Right atrium auricular region (tissue), 2 donors: ENCODE data around the gene GTSE1. TPM values are rescaled to one million over a fixed set of nuclear protein-coding genes. Genes with fewer than 3 reads are reported as not detected.

ENCODE experiments used
- DNase-seq: peaks from one replicate; pipeline ENCODE4 v3.0.0-alpha.2; 2019; ENCODE audit warnings: low spot score
- H3K27ac ChIP-seq, 2 donors: fragments of 200-600 bp; sonication (generic); 1 replicate in 1 of 2; 2 replicates in 1 of 2; pipeline ENCODE4 v1.5.1; 2016 to 2019
- H3K27me3 ChIP-seq, 2 donors: fragments of 200-600 bp; sonication (generic); one replicate each; pipeline versions ENCODE4 v1.5.1 to v1.6.0; 2017 to 2019
- H3K36me3 ChIP-seq: fragments of 200-600 bp; sonication (generic); one replicate; pipeline ENCODE4 v1.5.1; 2016
- H3K4me1 ChIP-seq, 2 donors: fragments of 200-600 bp; sonication (generic); one replicate each; pipeline versions ENCODE4 v1.5.1 to v1.6.0; 2017 to 2019
- H3K4me3 ChIP-seq, 2 donors: fragments of 200-600 bp; sonication (generic); 1 replicate in 1 of 2; 2 replicates in 1 of 2; pipeline ENCODE4 v1.5.1; 2017 to 2019; ENCODE audit warnings: mild to moderate bottlenecking in 1 of 2, moderate library complexity in 1 of 2
- H3K9me3 ChIP-seq, 2 donors: fragments of 200-600 bp; sonication (generic); one replicate each; pipeline ENCODE4 v1.5.1; 2019
- total RNA-seq, 2 donors: library from RNA; depleted of rRNA; stranded (reverse); fragments of >200 nt; gene quantifications; one replicate each; pipeline ENCODE4 v1.1.0, GENCODE V29; 2016
- TF ChIP-seq, protein P1 (sequence below), 2 donors: fragments of 200-600 bp; sonication (generic); IDR thresholded peaks; one replicate each; pipeline ENCODE4 v1.5.1; 2019; ENCODE audit warnings: antibody characterized with exemption in 2 of 2

GTSE1 gene
- total RNA-seq, 2 donors from 2014 or later: 0.16 to 0.63 TPM

GRCh38 chr22:46354176-46354992 is 57.7 kb downstream of the GTSE1 start:
- H3K4me3 ChIP-seq: no peak overlapping the region
- H3K4me1 ChIP-seq: peaks cover 0 to 37% of the 10 kb centered on the region in 2 donors
- H3K27ac ChIP-seq: peak overlapping the region; percentile 84 to 87
- peaks cover 73% of the 10 kb centered on the region for H3K36me3 ChIP-seq
- H3K9me3 ChIP-seq: no peaks in the 10 kb centered on the region
- no peaks in the 10 kb centered on the region for H3K27me3 ChIP-seq
- TF ChIP-seq, protein P1, sequence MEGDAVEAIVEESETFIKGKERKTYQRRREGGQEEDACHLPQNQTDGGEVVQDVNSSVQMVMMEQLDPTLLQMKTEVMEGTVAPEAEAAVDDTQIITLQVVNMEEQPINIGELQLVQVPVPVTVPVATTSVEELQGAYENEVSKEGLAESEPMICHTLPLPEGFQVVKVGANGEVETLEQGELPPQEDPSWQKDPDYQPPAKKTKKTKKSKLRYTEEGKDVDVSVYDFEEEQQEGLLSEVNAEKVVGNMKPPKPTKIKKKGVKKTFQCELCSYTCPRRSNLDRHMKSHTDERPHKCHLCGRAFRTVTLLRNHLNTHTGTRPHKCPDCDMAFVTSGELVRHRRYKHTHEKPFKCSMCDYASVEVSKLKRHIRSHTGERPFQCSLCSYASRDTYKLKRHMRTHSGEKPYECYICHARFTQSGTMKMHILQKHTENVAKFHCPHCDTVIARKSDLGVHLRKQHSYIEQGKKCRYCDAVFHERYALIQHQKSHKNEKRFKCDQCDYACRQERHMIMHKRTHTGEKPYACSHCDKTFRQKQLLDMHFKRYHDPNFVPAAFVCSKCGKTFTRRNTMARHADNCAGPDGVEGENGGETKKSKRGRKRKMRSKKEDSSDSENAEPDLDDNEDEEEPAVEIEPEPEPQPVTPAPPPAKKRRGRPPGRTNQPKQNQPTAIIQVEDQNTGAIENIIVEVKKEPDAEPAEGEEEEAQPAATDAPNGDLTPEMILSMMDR (IDR thresholded peaks at IDR 0.05): no peak
- DNase-seq: no peak

- peak overlapping the region; percentile 84 to 87 for H3K27ac ChIP-seq
Measured at GRCh38 chr22:46354993-46355305, 58.3 kb downstream of the GTSE1 start.

GRCh38 chr22:46355369-46355995 is 58.8 kb downstream of the GTSE1 start:
- no peaks in the 10 kb centered on the region for H3K27me3 ChIP-seq
- H3K9me3 ChIP-seq: no peaks in the 10 kb centered on the region
- TF ChIP-seq, protein P1 (IDR thresholded peaks at IDR 0.05): peak; percentile 45 to 85
- H3K36me3 ChIP-seq: peaks cover 69% of the 10 kb centered on the region
- H3K4me1 ChIP-seq: peaks cover 0 to 32% of the 10 kb centered on the region in 2 donors
- peak overlapping the region in 1 of 2 donors; percentile 31 for H3K27ac ChIP-seq
- no peak overlapping the region for H3K4me3 ChIP-seq
- DNase-seq: no peak

More at GRCh38 chr22:46354993-46355305, 58.3 kb downstream of the GTSE1 start:
- Histone ChIP-seq H3K4me1 (peaks cover 0 to 32% of the 10 kb centered on the region in 2 donors), H3K27me3 (no peaks in the 10 kb centered on the region), H3K9me3 (no peaks in the 10 kb centered on the region), H3K36me3 (peaks cover 73% of the 10 kb centered on the region), H3K4me3 (no peak overlapping the region)
- TF ChIP-seq, protein P1 (IDR thresholded peaks at IDR 0.05): no peak
- DNase-seq: no peak

DNA sequence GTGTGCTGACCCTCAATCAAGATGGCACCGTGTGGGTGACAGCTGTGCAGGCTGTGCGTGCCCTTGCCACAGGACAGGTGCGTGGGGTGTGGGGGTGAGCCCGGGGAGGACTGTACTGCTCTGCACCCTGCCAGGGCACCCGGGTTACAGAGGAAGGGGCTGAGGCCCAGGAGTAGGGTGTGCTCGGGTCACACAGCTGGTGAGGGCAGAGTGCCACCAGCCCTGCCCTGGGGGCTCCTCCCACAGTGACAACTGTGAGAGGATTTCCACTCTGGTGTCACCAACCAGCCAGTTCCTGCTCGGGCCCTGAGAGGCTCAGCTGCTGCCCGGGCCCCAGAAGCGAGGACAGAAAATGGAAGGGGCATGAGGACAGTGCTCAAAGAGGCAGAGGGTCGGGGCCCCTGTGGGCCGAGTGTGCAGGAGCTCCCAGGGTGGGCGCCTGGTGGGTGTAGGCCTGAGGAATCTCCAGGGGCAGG is 59.4 kb downstream of the GTSE1 start:
- Histone ChIP-seq H3K4me3 (no peak overlapping the region), H3K27ac (peak overlapping the region in 1 of 2 donors; percentile 31), H3K9me3 (no peaks in the 10 kb centered on the region), H3K27me3 (no peaks in the 10 kb centered on the region), H3K36me3 (peaks cover 64% of the 10 kb centered on the region), H3K4me1 (peaks cover 0 to 32% of the 10 kb centered on the region in 2 donors)
- DNase-seq: no peak
- TF ChIP-seq, protein P1 (IDR thresholded peaks at IDR 0.05): no peak

- Histone ChIP-seq H3K27ac (peak overlapping the region in 1 of 2 donors; percentile 31), H3K27me3 (no peaks in the 10 kb centered on the region), H3K4me1 (peaks cover 0 to 32% of the 10 kb centered on the region in 2 donors), H3K36me3 (peaks cover 56% of the 10 kb centered on the region), H3K4me3 (no peak overlapping the region), H3K9me3 (no peaks in the 10 kb centered on the region)
- no peak for DNase-seq
- TF ChIP-seq, protein P1 (IDR thresholded peaks at IDR 0.05): no peak
Measured at GRCh38 chr22:46356496-46357480, 60.1 kb downstream of the GTSE1 start.
